Spleen (tissue), 11 donors: Measurements from ENCODE around the gene FGF21. TPM values are rescaled to one million over a fixed set of nuclear protein-coding genes. Genes with fewer than 3 reads are reported as not detected.

ENCODE experiments used
- DNase-seq: peaks from one replicate; pipeline ENCODE4 v3.0.0-alpha.2; 2020
- H3K27ac ChIP-seq, 8 donors: fragments of 200-600 bp; sonication (generic) in 7 of 8; 1 replicate in 4 of 8; 2 replicates in 4 of 8; pipeline versions ENCODE4 v1.5.0 to v1.8.0; 2016 to 2021; ENCODE audit warnings: inconsistent platforms in 4 of 8, mild to moderate bottlenecking in 4 of 8, moderate library complexity in 1 of 8
- H3K27me3 ChIP-seq, 7 donors: fragments of 200-600 bp; sonication (generic) in 6 of 7; replicated peaks in 1 of 7; 1 replicate in 4 of 7; 2 replicates in 3 of 7; pipeline versions ENCODE4 v1.5.0 to v1.8.0; 2016 to 2021; ENCODE audit warnings: inconsistent platforms in 3 of 7, mild to moderate bottlenecking in 1 of 7
- H3K36me3 ChIP-seq, 6 donors: fragments of 200-600 bp; sonication (generic) in 5 of 6; 1 replicate in 4 of 6; 2 replicates in 2 of 6; pipeline versions ENCODE4 v1.5.0 to v1.8.0; 2016 to 2021; ENCODE audit warnings: inconsistent platforms in 2 of 6
- H3K4me1 ChIP-seq, 6 donors: fragments of 200-600 bp; sonication (generic) in 5 of 6; 1 replicate in 3 of 6; 2 replicates in 3 of 6; pipeline versions ENCODE4 v1.5.0 to v1.8.0; 2016 to 2021; ENCODE audit warnings: inconsistent platforms in 3 of 6
- H3K4me3 ChIP-seq, 8 donors: fragments of 200-600 bp; sonication (generic) in 7 of 8; 1 replicate in 4 of 8; 2 replicates in 4 of 8; pipeline versions ENCODE4 v1.5.0 to v1.8.0; 2016 to 2021; ENCODE audit warnings: inconsistent platforms in 4 of 8, mild to moderate bottlenecking in 4 of 8, moderate library complexity in 2 of 8
- H3K9me3 ChIP-seq, 8 donors: fragments of 200-600 bp; sonication (generic) in 7 of 8; 1 replicate in 4 of 8; 2 replicates in 4 of 8; pipeline versions ENCODE4 v1.5.0 to v1.8.0; 2016 to 2021; ENCODE audit warnings: inconsistent platforms in 4 of 8
- CTCF ChIP-seq, 11 experiments: fragments of 200-600 bp in 7 of 11; fragments of 450-650 bp in 4 of 11; sonication (generic) in 4 of 11; IDR thresholded peaks in 8 of 11; conservative IDR thresholded peaks in 3 of 11; 1 replicate in 7 of 11; 2 replicates in 4 of 11; pipeline versions ENCODE4 v1.4.0 to v1.8.0; 2016 to 2021; ENCODE audit warnings: antibody characterized with exemption in 11 of 11, inconsistent platforms in 4 of 11, mild to moderate bottlenecking in 1 of 11
- POLR2A ChIP-seq, 3 donors: fragments of 450-650 bp; IDR thresholded peaks; one replicate each; pipeline ENCODE4 v1.5.1; 2017; ENCODE audit warnings: antibody characterized with exemption in 3 of 3, mild to moderate bottlenecking in 1 of 3
- POLR2AphosphoS5 ChIP-seq, 3 donors: sonication (generic); formaldehyde crosslinking; IDR thresholded peaks; one replicate each; pipeline ENCODE4 v1.5.1; 2017; ENCODE audit warnings: antibody characterized with exemption in 3 of 3
- WGBS, 5 donors: extraction: QIAGEN DNeasy Blood & Tissue Kit in 3 of 5; methylation state at CpG; one replicate each; pipeline versions ENCODE4 v1.1.5 to v1.1.7; 2013 to 2018; 5-methylcytosine and 5-hydroxymethylcytosine counted together
- intact Hi-C: fragments of 100-400 bp; cut with DNase I; formaldehyde crosslinking; loops from one replicate; pipeline ENCODE4 v1.15.0; 2023; ENCODE audit warnings: low total_unique reads
- polyA plus RNA-seq, 3 donors: library from polyadenylated mRNA; stranded (reverse); fragments of 200-250 nt; gene quantifications; one replicate each; pipeline ENCODE4 v1.2.1, GENCODE V29; 2013
- total RNA-seq, 7 donors: library from RNA; depleted of rRNA in 3 of 7; stranded (reverse); fragments of >200 nt in 3 of 7; fragmentation: NEBNext Ultra II Directional in 4 of 7; extraction: Animal tissue kit (Norgen Biotek cat#: 25700) in 4 of 7; gene quantifications; one replicate each; pipeline versions ENCODE4 v1.1.0 to v1.2.1, GENCODE V29; 2016 to 2021
- donor health status: healthy with polysubstance abuse.
- donor health status: DM: no; HTN: no; CAD: no; lungs with moderate emphysema.
- donor health status: DM: no; HTN: no; CAD: no.
- donor health status: Bipolar disorder and iron deficiency.
- donor health status: healthy.
- donor health status: DM: no; HTN: no; CAD: no.
- donor health status: DM: yes; HTN: yes; CAD: no.

Gene FGF21
- total and polyA plus RNA-seq, 10 donors = not detected

GRCh38 chr19:48795055-48795684 is 39.8 kb downstream of the FGF21 start:
- peak; percentile 89 to 97 (median 95) for TF ChIP-seq CTCF (IDR thresholded peaks at IDR 0.05 in 8 of 11, conservative IDR thresholded peaks at IDR 0.05 in 3 of 11)
- TF ChIP-seq POLR2A (IDR thresholded peaks at IDR 0.05) = no peak
- peak; percentile 79 to 84 (median 80) for TF ChIP-seq POLR2AphosphoS5 (IDR thresholded peaks at IDR 0.05)
- Histone ChIP-seq H3K4me1 (peaks cover 0 to 15% (median 9%) of the 10 kb centered on the region in 6 donors), H3K36me3 (peaks cover 0 to 10% (median 0%) of the 10 kb centered on the region in 6 donors), H3K4me3 (peak overlapping the region; percentile 42 to 73 (median 56)), H3K9me3 (no peaks in the 10 kb centered on the region), H3K27ac (peak overlapping the region; percentile 63 to 83 (median 76)), H3K27me3 (no peaks in the 10 kb centered on the region)
- DNase-seq = peak; percentile 94
- intact Hi-C loops = no loop called here
- WGBS, 5 donors = 2 to 3% (median 2%) methylated on average over 33 to 38 of the region's 38 CpGs

GRCh38 chr19:48795685-48796070 is 40.4 kb downstream of the FGF21 start:
- WGBS, 5 donors = 36 to 84% (median 81%) methylated on average over 2 of the region's 2 CpGs
- DNase-seq = no peak
- Histone ChIP-seq H3K9me3 (no peaks in the 10 kb centered on the region), H3K4me1 (peaks cover 0 to 15% (median 9%) of the 10 kb centered on the region in 6 donors), H3K27ac (peak overlapping the region; percentile 13 to 83 (median 76)), H3K27me3 (no peaks in the 10 kb centered on the region), H3K4me3 (peak overlapping the region in 3 of 8 donors; percentile 49 to 73 (median 56)), H3K36me3 (peaks cover 0 to 10% (median 0%) of the 10 kb centered on the region in 6 donors)
- intact Hi-C loops = no loop called here
- TF ChIP-seq CTCF (IDR thresholded peaks at IDR 0.05 in 8 of 11, conservative IDR thresholded peaks at IDR 0.05 in 3 of 11) = no peak
- TF ChIP-seq POLR2AphosphoS5 (IDR thresholded peaks at IDR 0.05) = no peak
- TF ChIP-seq POLR2A (IDR thresholded peaks at IDR 0.05) = no peak

GRCh38 chr19:48796298-48797083 is 41.2 kb downstream of the FGF21 start:
- H3K9me3 ChIP-seq = no peaks in the 10 kb centered on the region
- no peak overlapping the region for H3K4me3 ChIP-seq
- WGBS, 5 donors = 88 to 94% (median 90%) methylated on average over 8 to 20 of the region's 20 CpGs
- DNase-seq = no peak
- H3K27me3 ChIP-seq = no peaks in the 10 kb centered on the region
- TF ChIP-seq CTCF (IDR thresholded peaks at IDR 0.05 in 8 of 11, conservative IDR thresholded peaks at IDR 0.05 in 3 of 11) = no peak
- peak in 1 of 3 donors; percentile 17 for TF ChIP-seq POLR2AphosphoS5 (IDR thresholded peaks at IDR 0.05)
- peaks cover 0 to 10% (median 0%) of the 10 kb centered on the region in 6 donors for H3K36me3 ChIP-seq
- intact Hi-C loops = no loop called here
- peaks cover 0 to 15% (median 9%) of the 10 kb centered on the region in 6 donors for H3K4me1 ChIP-seq
- H3K27ac ChIP-seq = peak overlapping the region in 7 of 8 donors; percentile 71 to 83 (median 77)

GRCh38 chr19:48797103-48797502 is 41.8 kb downstream of the FGF21 start:
- no peak for TF ChIP-seq CTCF (IDR thresholded peaks at IDR 0.05 in 8 of 11, conservative IDR thresholded peaks at IDR 0.05 in 3 of 11)
- no peak for TF ChIP-seq POLR2A (IDR thresholded peaks at IDR 0.05)
- no peak for TF ChIP-seq POLR2AphosphoS5 (IDR thresholded peaks at IDR 0.05)
- peaks cover 0 to 15% (median 9%) of the 10 kb centered on the region in 6 donors for H3K4me1 ChIP-seq
- H3K36me3 ChIP-seq = peaks cover 0 to 10% (median 0%) of the 10 kb centered on the region in 6 donors
- no peak for DNase-seq
- WGBS, 5 donors = 89 to 93% (median 91%) methylated on average over 7 of the region's 7 CpGs
- intact Hi-C loops = no loop called here
- no peak overlapping the region for H3K27ac ChIP-seq
- no peaks in the 10 kb centered on the region for H3K9me3 ChIP-seq
- no peak overlapping the region for H3K4me3 ChIP-seq
- no peaks in the 10 kb centered on the region for H3K27me3 ChIP-seq
